ENCODE data around the gene LSM14B.

LSM14B gene

GRCh38 chr20:62178316-62179161 is 56.3 kb downstream of the LSM14B start:
- Histone ChIP-seq H3K27ac (replicated peaks) (no peak overlapping the region), H3K4me3 (replicated peaks; ENCODE audit: insufficient read depth, low read length) (no peak overlapping the region), H3K27me3 (ENCODE audit: insufficient read depth, poor library complexity, severe bottlenecking) (no peaks in the 10 kb centered on the region)
- TF ChIP-seq SPI1 (IDR thresholded peaks at IDR 0.05; ENCODE audit: borderline replicate concordance, low read depth) = no peak
- TF ChIP-seq, protein P1, sequence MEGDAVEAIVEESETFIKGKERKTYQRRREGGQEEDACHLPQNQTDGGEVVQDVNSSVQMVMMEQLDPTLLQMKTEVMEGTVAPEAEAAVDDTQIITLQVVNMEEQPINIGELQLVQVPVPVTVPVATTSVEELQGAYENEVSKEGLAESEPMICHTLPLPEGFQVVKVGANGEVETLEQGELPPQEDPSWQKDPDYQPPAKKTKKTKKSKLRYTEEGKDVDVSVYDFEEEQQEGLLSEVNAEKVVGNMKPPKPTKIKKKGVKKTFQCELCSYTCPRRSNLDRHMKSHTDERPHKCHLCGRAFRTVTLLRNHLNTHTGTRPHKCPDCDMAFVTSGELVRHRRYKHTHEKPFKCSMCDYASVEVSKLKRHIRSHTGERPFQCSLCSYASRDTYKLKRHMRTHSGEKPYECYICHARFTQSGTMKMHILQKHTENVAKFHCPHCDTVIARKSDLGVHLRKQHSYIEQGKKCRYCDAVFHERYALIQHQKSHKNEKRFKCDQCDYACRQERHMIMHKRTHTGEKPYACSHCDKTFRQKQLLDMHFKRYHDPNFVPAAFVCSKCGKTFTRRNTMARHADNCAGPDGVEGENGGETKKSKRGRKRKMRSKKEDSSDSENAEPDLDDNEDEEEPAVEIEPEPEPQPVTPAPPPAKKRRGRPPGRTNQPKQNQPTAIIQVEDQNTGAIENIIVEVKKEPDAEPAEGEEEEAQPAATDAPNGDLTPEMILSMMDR (IDR thresholded peaks at IDR 0.05; ENCODE audit: insufficient read depth, low read length) = no peak
- TF ChIP-seq, protein P2, sequence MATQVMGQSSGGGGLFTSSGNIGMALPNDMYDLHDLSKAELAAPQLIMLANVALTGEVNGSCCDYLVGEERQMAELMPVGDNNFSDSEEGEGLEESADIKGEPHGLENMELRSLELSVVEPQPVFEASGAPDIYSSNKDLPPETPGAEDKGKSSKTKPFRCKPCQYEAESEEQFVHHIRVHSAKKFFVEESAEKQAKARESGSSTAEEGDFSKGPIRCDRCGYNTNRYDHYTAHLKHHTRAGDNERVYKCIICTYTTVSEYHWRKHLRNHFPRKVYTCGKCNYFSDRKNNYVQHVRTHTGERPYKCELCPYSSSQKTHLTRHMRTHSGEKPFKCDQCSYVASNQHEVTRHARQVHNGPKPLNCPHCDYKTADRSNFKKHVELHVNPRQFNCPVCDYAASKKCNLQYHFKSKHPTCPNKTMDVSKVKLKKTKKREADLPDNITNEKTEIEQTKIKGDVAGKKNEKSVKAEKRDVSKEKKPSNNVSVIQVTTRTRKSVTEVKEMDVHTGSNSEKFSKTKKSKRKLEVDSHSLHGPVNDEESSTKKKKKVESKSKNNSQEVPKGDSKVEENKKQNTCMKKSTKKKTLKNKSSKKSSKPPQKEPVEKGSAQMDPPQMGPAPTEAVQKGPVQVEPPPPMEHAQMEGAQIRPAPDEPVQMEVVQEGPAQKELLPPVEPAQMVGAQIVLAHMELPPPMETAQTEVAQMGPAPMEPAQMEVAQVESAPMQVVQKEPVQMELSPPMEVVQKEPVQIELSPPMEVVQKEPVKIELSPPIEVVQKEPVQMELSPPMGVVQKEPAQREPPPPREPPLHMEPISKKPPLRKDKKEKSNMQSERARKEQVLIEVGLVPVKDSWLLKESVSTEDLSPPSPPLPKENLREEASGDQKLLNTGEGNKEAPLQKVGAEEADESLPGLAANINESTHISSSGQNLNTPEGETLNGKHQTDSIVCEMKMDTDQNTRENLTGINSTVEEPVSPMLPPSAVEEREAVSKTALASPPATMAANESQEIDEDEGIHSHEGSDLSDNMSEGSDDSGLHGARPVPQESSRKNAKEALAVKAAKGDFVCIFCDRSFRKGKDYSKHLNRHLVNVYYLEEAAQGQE (IDR thresholded peaks at IDR 0.05; ENCODE audit: insufficient replicate concordance, low read depth) = no peak
- no peak for TF ChIP-seq POLR2AphosphoS5 (IDR thresholded peaks at IDR 0.05; ENCODE audit: low read depth)
- TF ChIP-seq GABPA (IDR thresholded peaks at IDR 0.05; ENCODE audit: low read depth) = no peak
- no peak for DNase-seq (ENCODE audit: low read depth in 1 of 2, low spot score in 1 of 2)

- DNase-seq (ENCODE audit: low read depth in 1 of 2, low spot score in 1 of 2) = no peak
- TF ChIP-seq, protein P1 (IDR thresholded peaks at IDR 0.05; ENCODE audit: insufficient read depth, low read length) = no peak
- TF ChIP-seq, protein P2 (IDR thresholded peaks at IDR 0.05; ENCODE audit: insufficient replicate concordance, low read depth) = no peak
- TF ChIP-seq GABPA (IDR thresholded peaks at IDR 0.05; ENCODE audit: low read depth) = no peak
- no peak for TF ChIP-seq POLR2AphosphoS5 (IDR thresholded peaks at IDR 0.05; ENCODE audit: low read depth)
- no peak for TF ChIP-seq SPI1 (IDR thresholded peaks at IDR 0.05; ENCODE audit: borderline replicate concordance, low read depth)
- Histone ChIP-seq H3K27me3 (ENCODE audit: insufficient read depth, poor library complexity, severe bottlenecking) (no peaks in the 10 kb centered on the region), H3K27ac (replicated peaks) (no peak overlapping the region), H3K4me3 (replicated peaks; ENCODE audit: insufficient read depth, low read length) (no peak overlapping the region)
Observed at GRCh38 chr20:62179162-62179504, 56.9 kb downstream of the LSM14B start.

DNA sequence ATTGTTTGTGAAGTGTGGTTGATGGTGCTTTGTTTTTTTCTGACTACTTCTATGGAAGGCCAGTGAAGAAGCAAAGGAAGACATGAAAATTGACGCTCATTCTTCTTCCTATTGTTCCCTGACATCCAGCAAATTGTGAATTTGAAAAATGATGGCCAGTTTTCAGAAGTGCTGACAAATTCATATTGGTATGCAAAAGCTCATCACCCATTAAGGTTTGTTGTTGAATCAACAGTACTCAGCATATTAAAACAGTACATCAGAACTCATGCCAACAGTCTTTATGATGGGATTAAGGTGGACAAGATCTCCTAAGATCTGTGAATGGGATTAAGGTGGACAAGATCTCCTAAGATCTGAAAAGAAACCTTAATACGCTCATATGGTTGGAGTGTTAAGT is 59.5 kb downstream of the LSM14B start:
- TF ChIP-seq, protein P1 (IDR thresholded peaks at IDR 0.05; ENCODE audit: insufficient read depth, low read length) = no peak
- TF ChIP-seq POLR2AphosphoS5 (IDR thresholded peaks at IDR 0.05; ENCODE audit: low read depth) (no peak), GABPA (IDR thresholded peaks at IDR 0.05; ENCODE audit: low read depth) (no peak), SPI1 (IDR thresholded peaks at IDR 0.05; ENCODE audit: borderline replicate concordance, low read depth) (no peak)
- TF ChIP-seq, protein P2 (IDR thresholded peaks at IDR 0.05; ENCODE audit: insufficient replicate concordance, low read depth) = no peak
- H3K4me3 ChIP-seq (replicated peaks; ENCODE audit: insufficient read depth, low read length) = peak overlapping the region; percentile 82
- H3K27me3 ChIP-seq (ENCODE audit: insufficient read depth, poor library complexity, severe bottlenecking) = no peaks in the 10 kb centered on the region
- peak overlapping the region; percentile 93 for H3K27ac ChIP-seq (replicated peaks)
- DNase-seq (ENCODE audit: low read depth in 1 of 2, low spot score in 1 of 2) = no peak
